H9 (cell line): ENCODE measurements around the gene TBX1. TPM values are rescaled to one million over a fixed set of nuclear protein-coding genes. Genes with fewer than 3 reads are reported as not detected.

ENCODE experiments used
- DNase-seq: peaks from one replicate; pipeline ENCODE4 v3.0.0-alpha.2; 2017
- H2AFZ ChIP-seq: one replicate; pipeline ENCODE4 v1.6.1; 2013; ENCODE audit warnings: mild to moderate bottlenecking, low read length, control low read depth, moderate library complexity
- H2AK5ac ChIP-seq: 2 replicates; pipeline ENCODE4 v1.6.1; 2013; ENCODE audit warnings: low read length, control low read depth, mixed read lengths; ENCODE audit not compliant: insufficient read length
- H2BK120ac ChIP-seq: one replicate; pipeline ENCODE4 v1.6.1; 2013; ENCODE audit warnings: low read depth, mild to moderate bottlenecking, low read length, control low read depth, inconsistent platforms; ENCODE audit not compliant: poor library complexity, severe bottlenecking
- H2BK12ac ChIP-seq: 2 replicates; pipeline ENCODE4 v1.6.1; 2013; ENCODE audit warnings: low read length, control low read depth, mixed read lengths, low read depth; ENCODE audit not compliant: insufficient read length
- H2BK15ac ChIP-seq: 2 replicates; pipeline ENCODE4 v1.6.1; 2013; ENCODE audit warnings: low read depth, low read length, control low read depth
- H2BK20ac ChIP-seq: one replicate; pipeline ENCODE4 v1.6.1; 2013; ENCODE audit warnings: low read depth, mild to moderate bottlenecking, low read length, control low read depth, inconsistent platforms; ENCODE audit not compliant: poor library complexity, severe bottlenecking
- H2BK5ac ChIP-seq: 2 replicates; pipeline ENCODE4 v1.6.1; 2013; ENCODE audit warnings: low read length, control low read depth, mixed read lengths; ENCODE audit not compliant: insufficient read length
- H3K14ac ChIP-seq: 2 replicates; pipeline ENCODE4 v1.6.1; 2013; ENCODE audit warnings: low read length, control low read depth; ENCODE audit not compliant: insufficient read depth
- H3K18ac ChIP-seq: 2 replicates; pipeline ENCODE4 v1.6.1; 2013; ENCODE audit warnings: low read depth, mild to moderate bottlenecking, mixed read lengths, low read length, control low read depth; ENCODE audit not compliant: insufficient read length
- H3K23ac ChIP-seq: 2 replicates; pipeline ENCODE4 v1.6.1; 2013; ENCODE audit warnings: low read length, control low read depth, mixed read lengths, low read depth; ENCODE audit not compliant: insufficient read length
- H3K23me2 ChIP-seq: 2 replicates; pipeline ENCODE4 v1.6.1; 2013; ENCODE audit warnings: low read depth, mild to moderate bottlenecking, mixed read lengths, low read length, control low read depth; ENCODE audit not compliant: insufficient read length, poor library complexity, severe bottlenecking
- H3K27ac ChIP-seq: 2 replicates; pipeline ENCODE4 v1.5.1; 2013; ENCODE audit warnings: low read length, control low read depth, mixed read lengths, low read depth; ENCODE audit not compliant: insufficient read length
- H3K27me3 ChIP-seq: 2 replicates; pipeline ENCODE4 v1.6.1; 2013; ENCODE audit warnings: low read length, control low read depth, inconsistent platforms; ENCODE audit not compliant: insufficient read depth
- H3K4ac ChIP-seq: 2 replicates; pipeline ENCODE4 v1.6.1; 2013; ENCODE audit warnings: low read depth, mild to moderate bottlenecking, control low read depth, inconsistent platforms, low read length, moderate library complexity
- H3K4me1 ChIP-seq: 2 replicates; pipeline ENCODE4 v1.6.1; 2013; ENCODE audit warnings: low read length, control low read depth, inconsistent platforms; ENCODE audit not compliant: insufficient read depth
- H3K4me2 ChIP-seq: 2 replicates; pipeline ENCODE4 v1.6.1; 2013; ENCODE audit warnings: low read length, control low read depth, mixed read lengths; ENCODE audit not compliant: insufficient read length, insufficient read depth
- H3K56ac ChIP-seq: 2 replicates; pipeline ENCODE4 v1.6.1; 2013; ENCODE audit warnings: low read depth, mild to moderate bottlenecking, mixed read lengths, low read length, control low read depth; ENCODE audit not compliant: insufficient read length
- H3K79me1 ChIP-seq: 2 replicates; pipeline ENCODE4 v1.6.1; 2013; ENCODE audit warnings: low read depth, mild to moderate bottlenecking, moderate library complexity, low read length, control low read depth, inconsistent platforms; ENCODE audit not compliant: insufficient read depth, poor library complexity, severe bottlenecking
- H3K79me2 ChIP-seq: 2 replicates; pipeline ENCODE4 v1.6.1; 2013; ENCODE audit warnings: low read length, control low read depth, inconsistent platforms; ENCODE audit not compliant: insufficient read depth
- H3K9ac ChIP-seq: 2 replicates; pipeline ENCODE4 v1.6.1; 2013; ENCODE audit warnings: low read length, control low read depth, mixed read lengths; ENCODE audit not compliant: insufficient read length; ENCODE audit errors: extremely low read depth
- H3K9me3 ChIP-seq: one replicate; pipeline ENCODE4 v1.6.1; 2013; ENCODE audit warnings: low read depth, low read length, inconsistent platforms; ENCODE audit not compliant: control insufficient read depth
- H3T11ph ChIP-seq: one replicate; pipeline ENCODE4 v1.6.1; 2013; ENCODE audit warnings: mild to moderate bottlenecking, low read length, control low read depth, inconsistent platforms
- H4K20me1 ChIP-seq: one replicate; pipeline ENCODE4 v1.6.1; 2013; ENCODE audit not compliant: control insufficient read depth, insufficient read length, insufficient read depth
- H4K5ac ChIP-seq: 2 replicates; pipeline ENCODE4 v1.6.1; 2013; ENCODE audit warnings: low read depth, mild to moderate bottlenecking, mixed read lengths, low read length, control low read depth; ENCODE audit not compliant: insufficient read length
- H4K8ac ChIP-seq: replicated peaks from 2 replicates; pipeline ENCODE4 v1.6.1; 2013; ENCODE audit warnings: low read length, control low read depth, mixed read lengths, low read depth; ENCODE audit not compliant: insufficient read length
- H4K91ac ChIP-seq: 2 replicates; pipeline ENCODE4 v1.6.1; 2013; ENCODE audit warnings: low read depth, mild to moderate bottlenecking, moderate library complexity, mixed read lengths, low read length, control low read depth; ENCODE audit not compliant: insufficient read length
- H3K27ac Mint-ChIP-seq, 3 experiments: 2 replicates in 2 of 3; 3 replicates in 1 of 3; pipeline ENCODE4 v1.8.0; 2020 to 2021; ENCODE audit warnings: mixed read lengths in 3 of 3, mild to moderate bottlenecking in 1 of 3, moderate library complexity in 1 of 3
- H3K27me3 Mint-ChIP-seq: 2 replicates; pipeline ENCODE4 v1.8.0; 2021; ENCODE audit warnings: low read depth, mild to moderate bottlenecking, moderate library complexity, mixed read lengths
- H3K36me3 Mint-ChIP-seq, 3 experiments: 2 replicates in 2 of 3; 3 replicates in 1 of 3; pipeline ENCODE4 v1.8.0; 2020 to 2021; ENCODE audit warnings: low read depth in 3 of 3, mixed read lengths in 3 of 3; ENCODE audit not compliant: insufficient read depth in 1 of 3
- H3K4me1 Mint-ChIP-seq, 2 experiments: 2 replicates each; pipeline ENCODE4 v1.8.0; 2020; ENCODE audit warnings: mixed read lengths in 2 of 2
- H3K4me3 Mint-ChIP-seq, 2 experiments: 2 replicates in 1 of 2; 3 replicates in 1 of 2; pipeline ENCODE4 v1.8.0; 2020 to 2021; ENCODE audit warnings: mild to moderate bottlenecking in 2 of 2, mixed read lengths in 2 of 2, moderate library complexity in 1 of 2
- H3K9me3 Mint-ChIP-seq, 2 experiments: 2 replicates in 1 of 2; 3 replicates in 1 of 2; pipeline ENCODE4 v1.8.0; 2020; ENCODE audit warnings: mild to moderate bottlenecking in 2 of 2, mixed read lengths in 2 of 2, moderate library complexity in 1 of 2
- CTCF ChIP-seq: fragments of 200-600 bp; sonication (generic); conservative IDR thresholded peaks from 3 replicates; pipeline ENCODE4 v1.8.0; 2021; ENCODE audit warnings: antibody characterized with exemption, mild to moderate bottlenecking
- WGBS: extraction: QIAGEN DNeasy Blood & Tissue Kit; methylation state at CpG from one replicate; pipeline ENCODE4 v1.1.7; 2013; ENCODE audit warnings: missing lambda C conversion rate, low lambda C conversion rate, mixed read lengths; ENCODE audit not compliant: insufficient read length; ENCODE audit errors: extremely low coverage; 5-methylcytosine and 5-hydroxymethylcytosine counted together
- total RNA-seq: library from RNA; stranded (reverse); gene quantifications from 2 replicates; pipeline ENCODE4 v1.2.1, GENCODE V29; 2021

TBX1 gene
- total RNA-seq, 1 experiment from 2014 or later: 2.2 TPM

DNA sequence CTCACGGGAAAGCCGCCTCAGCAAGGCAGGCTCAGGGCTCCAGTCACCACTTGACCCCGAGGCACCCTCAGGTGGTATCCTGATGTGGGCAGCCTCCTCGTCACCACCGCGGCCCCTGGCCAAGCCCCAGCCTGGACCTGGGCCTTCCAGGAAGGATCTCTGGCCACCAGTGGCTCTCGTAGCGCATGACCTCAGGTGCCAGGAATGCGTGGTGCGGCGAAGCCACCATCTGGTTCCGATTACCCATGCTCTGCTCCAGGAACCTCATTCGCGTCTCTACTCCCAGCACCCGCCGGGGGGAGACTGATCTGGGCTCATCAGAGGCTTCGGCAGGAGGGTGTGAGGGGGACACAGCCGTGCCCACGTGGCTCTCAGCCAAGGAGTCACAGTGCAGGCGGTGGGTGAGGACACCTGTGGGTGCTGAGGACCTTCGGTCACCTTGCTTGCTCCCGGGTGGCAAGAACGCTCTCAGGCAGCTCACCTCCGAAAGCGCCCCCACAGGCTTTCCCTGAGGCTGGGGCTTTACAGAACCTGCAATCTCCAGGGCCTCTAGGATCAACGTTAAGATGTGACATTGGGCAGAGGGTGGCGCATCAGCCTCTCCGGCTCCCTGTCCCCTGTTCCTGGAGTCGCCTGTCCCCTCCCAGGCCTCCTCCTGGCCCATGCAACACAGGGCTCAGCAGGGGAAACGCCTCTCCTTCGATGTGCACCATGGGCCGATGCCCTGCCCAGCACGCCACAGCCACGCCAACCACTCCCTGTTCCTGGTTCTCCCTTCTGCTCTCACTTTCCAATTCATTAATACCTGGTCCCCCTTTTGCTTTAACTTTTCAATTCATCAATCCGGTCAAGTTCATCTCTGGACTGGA is 39.0 kb downstream of the TBX1 start:
- Histone ChIP-seq H4K91ac (no peak overlapping the region), H3K23me2 (peaks cover 3% of the 10 kb centered on the region), H3T11ph (no peak overlapping the region), H3K79me2 (no peaks in the 10 kb centered on the region), H3K18ac (no peak overlapping the region), H3K27ac (no peak overlapping the region), H2BK12ac (no peak overlapping the region), H4K20me1 (no peaks in the 10 kb centered on the region), H2AK5ac (no peak overlapping the region), H3K9me3 (no peaks in the 10 kb centered on the region), H3K4me1 (no peaks in the 10 kb centered on the region), H2BK5ac (no peak overlapping the region), H2BK20ac (no peak overlapping the region), H2BK15ac (no peak overlapping the region), H3K14ac (no peak overlapping the region), H3K23ac (no peak overlapping the region), H3K27me3 (no peaks in the 10 kb centered on the region), H4K8ac (no peak overlapping the region), H3K56ac (no peak overlapping the region), H3K9ac (no peak overlapping the region), H2AFZ (no peak overlapping the region), H3K4ac (no peak overlapping the region), H3K79me1 (no peaks in the 10 kb centered on the region), H3K4me2 (no peak overlapping the region), H2BK120ac (no peak overlapping the region), H4K5ac (no peak overlapping the region)
- TF ChIP-seq CTCF: no peak
- H3K9me3 Mint-ChIP-seq: no peaks in the 10 kb centered on the region
- H3K4me3 Mint-ChIP-seq: no peak overlapping the region
- no peaks in the 10 kb centered on the region; the same call in 1 of the 2 replicates for H3K27me3 Mint-ChIP-seq
- peaks cover 0 to 8% of the 10 kb centered on the region in 2 experiments; a peak in 2 of 4 replicates for H3K4me1 Mint-ChIP-seq
- WGBS: no CpG with 5 or more reads among the region's 35 CpGs
- peaks cover 0 to 3% (median 2%) of the 10 kb centered on the region in 3 experiments; a peak in 2 of 7 replicates for H3K36me3 Mint-ChIP-seq
- no peak for DNase-seq
- H3K27ac Mint-ChIP-seq: peak overlapping the region in 1 of 3 experiments; percentile 21; a peak in 1 of 7 replicates
